Colonic mucosa (tissue), 4 donors: ENCODE data around the gene AKAP8L. TPM values are rescaled to one million over a fixed set of nuclear protein-coding genes. Genes with fewer than 3 reads are reported as not detected.

Experiments used
- DNase-seq: peaks from one replicate; pipeline ENCODE4 v3.0.0-alpha.2; 2020
- H3K27ac ChIP-seq: fragments of 200-600 bp; one replicate; pipeline ENCODE4 v1.8.0; 2021
- H3K27me3 ChIP-seq: fragments of 200-600 bp; one replicate; pipeline ENCODE4 v1.8.0; 2021
- H3K36me3 ChIP-seq: fragments of 200-600 bp; one replicate; pipeline ENCODE4 v1.8.0; 2021
- H3K4me1 ChIP-seq: fragments of 200-600 bp; one replicate; pipeline ENCODE4 v1.8.0; 2021; ENCODE audit warnings: mild to moderate bottlenecking
- H3K4me3 ChIP-seq: fragments of 200-600 bp; one replicate; pipeline ENCODE4 v1.8.0; 2021
- H3K9ac ChIP-seq, 2 donors: one replicate each; pipeline ENCODE4 v1.7.0; 2013; ENCODE audit warnings: control low read depth in 2 of 2, low read depth in 2 of 2, low read length in 2 of 2
- H3K9me3 ChIP-seq: fragments of 200-600 bp; one replicate; pipeline ENCODE4 v1.8.0; 2021
- intact Hi-C: fragments of 100-400 bp; cut with DNase I; formaldehyde crosslinking; loops from one replicate; pipeline ENCODE4 v1.14.1; 2022
- total RNA-seq, 2 donors: library from RNA; stranded (reverse); fragmentation: NEBNext Ultra II Directional in 1 of 2; extraction: Animal tissue kit (Norgen Biotek cat#: 25700) in 1 of 2; gene quantifications; one replicate each; pipeline ENCODE4 v1.2.1, GENCODE V29; 2021
- TF ChIP-seq, protein P1 (sequence below): fragments of 200-600 bp; IDR thresholded peaks from one replicate; pipeline ENCODE4 v1.8.0; 2022; ENCODE audit warnings: antibody characterized with exemption, mild to moderate bottlenecking
- donor health status: healthy.
- donor health status: DM: no; HTN: no; CAD: no.
- donor health status: DM: no; HTN: no; CAD: no.

AKAP8L gene
- total RNA-seq, 2 donors from 2014 or later: 63.5 to 70.2 TPM

GRCh38 chr19:15442142-15442920 lies 23.5 kb upstream of the AKAP8L start:
- H3K4me1 ChIP-seq: no peaks in the 10 kb centered on the region
- no peak overlapping the region for H3K4me3 ChIP-seq
- DNase-seq: no peak
- intact Hi-C loops: no loop called here
- no peaks in the 10 kb centered on the region for H3K36me3 ChIP-seq
- H3K27ac ChIP-seq: no peak overlapping the region
- H3K27me3 ChIP-seq: no peaks in the 10 kb centered on the region
- H3K9ac ChIP-seq: no peak overlapping the region
- H3K9me3 ChIP-seq: no peaks in the 10 kb centered on the region
- TF ChIP-seq, protein P1, sequence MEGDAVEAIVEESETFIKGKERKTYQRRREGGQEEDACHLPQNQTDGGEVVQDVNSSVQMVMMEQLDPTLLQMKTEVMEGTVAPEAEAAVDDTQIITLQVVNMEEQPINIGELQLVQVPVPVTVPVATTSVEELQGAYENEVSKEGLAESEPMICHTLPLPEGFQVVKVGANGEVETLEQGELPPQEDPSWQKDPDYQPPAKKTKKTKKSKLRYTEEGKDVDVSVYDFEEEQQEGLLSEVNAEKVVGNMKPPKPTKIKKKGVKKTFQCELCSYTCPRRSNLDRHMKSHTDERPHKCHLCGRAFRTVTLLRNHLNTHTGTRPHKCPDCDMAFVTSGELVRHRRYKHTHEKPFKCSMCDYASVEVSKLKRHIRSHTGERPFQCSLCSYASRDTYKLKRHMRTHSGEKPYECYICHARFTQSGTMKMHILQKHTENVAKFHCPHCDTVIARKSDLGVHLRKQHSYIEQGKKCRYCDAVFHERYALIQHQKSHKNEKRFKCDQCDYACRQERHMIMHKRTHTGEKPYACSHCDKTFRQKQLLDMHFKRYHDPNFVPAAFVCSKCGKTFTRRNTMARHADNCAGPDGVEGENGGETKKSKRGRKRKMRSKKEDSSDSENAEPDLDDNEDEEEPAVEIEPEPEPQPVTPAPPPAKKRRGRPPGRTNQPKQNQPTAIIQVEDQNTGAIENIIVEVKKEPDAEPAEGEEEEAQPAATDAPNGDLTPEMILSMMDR: no peak

- Histone ChIP-seq H3K9ac (no peak overlapping the region), H3K27ac (no peak overlapping the region), H3K4me1 (no peaks in the 10 kb centered on the region), H3K4me3 (no peak overlapping the region), H3K9me3 (no peaks in the 10 kb centered on the region), H3K27me3 (no peaks in the 10 kb centered on the region), H3K36me3 (no peaks in the 10 kb centered on the region)
- intact Hi-C loops: no loop called here
- no peak for DNase-seq
- TF ChIP-seq, protein P1: no peak
Observed at GRCh38 chr19:15441317-15441716, 22.5 kb upstream of the AKAP8L start.

DNA sequence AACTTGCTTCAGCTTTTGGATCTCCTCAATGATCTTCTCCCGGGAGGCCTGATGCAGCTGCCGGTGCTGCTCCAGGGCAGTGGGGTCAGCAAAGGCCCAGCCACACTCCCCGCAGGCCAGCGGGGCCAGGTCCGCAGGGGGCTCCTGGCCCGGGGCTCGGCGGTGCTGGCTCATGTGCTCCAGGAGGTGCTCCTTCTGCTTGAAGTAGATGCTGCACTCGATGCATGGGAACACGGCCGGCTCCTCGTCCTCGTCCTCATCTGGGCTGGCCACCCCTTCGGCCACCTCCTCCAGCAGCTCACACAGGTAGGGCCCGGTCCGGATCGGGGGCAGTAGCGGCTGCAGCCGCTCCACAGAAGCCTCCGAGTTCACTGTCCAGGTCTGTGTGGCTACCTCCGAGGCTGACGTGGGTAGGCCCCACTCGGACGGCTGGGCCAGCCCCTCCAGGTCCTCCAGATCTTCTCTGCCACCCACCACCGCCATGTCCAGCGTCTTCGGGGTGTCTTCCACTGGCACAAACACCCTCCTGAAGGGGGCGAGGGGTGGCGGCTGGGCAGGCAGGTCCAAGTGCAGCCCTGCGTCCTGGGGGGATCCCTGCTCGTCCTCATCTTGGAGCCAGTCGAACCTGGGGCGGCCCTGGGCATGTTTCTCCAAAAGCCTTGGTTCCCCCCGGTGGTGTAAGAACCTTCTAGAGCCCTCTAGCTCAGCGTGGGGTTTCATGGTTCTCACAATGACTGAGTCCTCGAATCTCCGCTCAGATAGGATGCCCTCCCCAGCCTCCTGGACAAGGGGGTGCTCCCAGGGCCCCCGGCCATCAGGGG lies 21.2 kb upstream of the AKAP8L start:
- no peaks in the 10 kb centered on the region for H3K4me1 ChIP-seq
- no peak overlapping the region for H3K9ac ChIP-seq
- no peaks in the 10 kb centered on the region for H3K36me3 ChIP-seq
- H3K27me3 ChIP-seq: no peaks in the 10 kb centered on the region
- H3K27ac ChIP-seq: no peak overlapping the region
- no peak for DNase-seq
- no peak overlapping the region for H3K4me3 ChIP-seq
- H3K9me3 ChIP-seq: no peaks in the 10 kb centered on the region
- TF ChIP-seq, protein P1: no peak
- intact Hi-C loops: no loop called here

- no peaks in the 10 kb centered on the region for H3K4me1 ChIP-seq
- intact Hi-C loops: no loop called here
- H3K27me3 ChIP-seq: no peaks in the 10 kb centered on the region
- H3K4me3 ChIP-seq: no peak overlapping the region
- no peaks in the 10 kb centered on the region for H3K9me3 ChIP-seq
- DNase-seq: no peak
- TF ChIP-seq, protein P1: no peak
- H3K36me3 ChIP-seq: no peaks in the 10 kb centered on the region
- no peak overlapping the region for H3K27ac ChIP-seq
- H3K9ac ChIP-seq: no peak overlapping the region
Observed at GRCh38 chr19:15439078-15439799, 20.5 kb upstream of the AKAP8L start.

- Histone ChIP-seq H3K36me3 (no peaks in the 10 kb centered on the region), H3K9ac (no peak overlapping the region), H3K4me1 (no peaks in the 10 kb centered on the region), H3K9me3 (no peaks in the 10 kb centered on the region), H3K27ac (no peak overlapping the region), H3K4me3 (no peak overlapping the region), H3K27me3 (no peaks in the 10 kb centered on the region)
- TF ChIP-seq, protein P1: no peak
- intact Hi-C loops: no loop called here
- DNase-seq: no peak
Observed at GRCh38 chr19:15438577-15438976, 19.8 kb upstream of the AKAP8L start.
